H9 (cell line): ENCODE results near the gene HBS1L. TPM values are rescaled to one million over a fixed set of nuclear protein-coding genes. Genes with fewer than 3 reads are reported as not detected.

Source experiments
- DNase-seq: peaks from one replicate; pipeline ENCODE4 v3.0.0-alpha.2; 2017
- H2AFZ ChIP-seq: one replicate; pipeline ENCODE4 v1.6.1; 2013; ENCODE audit warnings: mild to moderate bottlenecking, low read length, control low read depth, moderate library complexity
- H2AK5ac ChIP-seq: 2 replicates; pipeline ENCODE4 v1.6.1; 2013; ENCODE audit warnings: low read length, control low read depth, mixed read lengths; ENCODE audit not compliant: insufficient read length
- H2BK120ac ChIP-seq: one replicate; pipeline ENCODE4 v1.6.1; 2013; ENCODE audit warnings: low read depth, mild to moderate bottlenecking, low read length, control low read depth, inconsistent platforms; ENCODE audit not compliant: poor library complexity, severe bottlenecking
- H2BK12ac ChIP-seq: 2 replicates; pipeline ENCODE4 v1.6.1; 2013; ENCODE audit warnings: low read length, control low read depth, mixed read lengths, low read depth; ENCODE audit not compliant: insufficient read length
- H2BK15ac ChIP-seq: 2 replicates; pipeline ENCODE4 v1.6.1; 2013; ENCODE audit warnings: low read depth, low read length, control low read depth
- H2BK20ac ChIP-seq: one replicate; pipeline ENCODE4 v1.6.1; 2013; ENCODE audit warnings: low read depth, mild to moderate bottlenecking, low read length, control low read depth, inconsistent platforms; ENCODE audit not compliant: poor library complexity, severe bottlenecking
- H2BK5ac ChIP-seq: 2 replicates; pipeline ENCODE4 v1.6.1; 2013; ENCODE audit warnings: low read length, control low read depth, mixed read lengths; ENCODE audit not compliant: insufficient read length
- H3K14ac ChIP-seq: 2 replicates; pipeline ENCODE4 v1.6.1; 2013; ENCODE audit warnings: low read length, control low read depth; ENCODE audit not compliant: insufficient read depth
- H3K18ac ChIP-seq: 2 replicates; pipeline ENCODE4 v1.6.1; 2013; ENCODE audit warnings: low read depth, mild to moderate bottlenecking, mixed read lengths, low read length, control low read depth; ENCODE audit not compliant: insufficient read length
- H3K23ac ChIP-seq: 2 replicates; pipeline ENCODE4 v1.6.1; 2013; ENCODE audit warnings: low read length, control low read depth, mixed read lengths, low read depth; ENCODE audit not compliant: insufficient read length
- H3K23me2 ChIP-seq: 2 replicates; pipeline ENCODE4 v1.6.1; 2013; ENCODE audit warnings: low read depth, mild to moderate bottlenecking, mixed read lengths, low read length, control low read depth; ENCODE audit not compliant: insufficient read length, poor library complexity, severe bottlenecking
- H3K27ac ChIP-seq: 2 replicates; pipeline ENCODE4 v1.5.1; 2013; ENCODE audit warnings: low read length, control low read depth, mixed read lengths, low read depth; ENCODE audit not compliant: insufficient read length
- H3K27me3 ChIP-seq: 2 replicates; pipeline ENCODE4 v1.6.1; 2013; ENCODE audit warnings: low read length, control low read depth, inconsistent platforms; ENCODE audit not compliant: insufficient read depth
- H3K4ac ChIP-seq: 2 replicates; pipeline ENCODE4 v1.6.1; 2013; ENCODE audit warnings: low read depth, mild to moderate bottlenecking, control low read depth, inconsistent platforms, low read length, moderate library complexity
- H3K4me1 ChIP-seq: 2 replicates; pipeline ENCODE4 v1.6.1; 2013; ENCODE audit warnings: low read length, control low read depth, inconsistent platforms; ENCODE audit not compliant: insufficient read depth
- H3K4me2 ChIP-seq: 2 replicates; pipeline ENCODE4 v1.6.1; 2013; ENCODE audit warnings: low read length, control low read depth, mixed read lengths; ENCODE audit not compliant: insufficient read length, insufficient read depth
- H3K56ac ChIP-seq: 2 replicates; pipeline ENCODE4 v1.6.1; 2013; ENCODE audit warnings: low read depth, mild to moderate bottlenecking, mixed read lengths, low read length, control low read depth; ENCODE audit not compliant: insufficient read length
- H3K79me1 ChIP-seq: 2 replicates; pipeline ENCODE4 v1.6.1; 2013; ENCODE audit warnings: low read depth, mild to moderate bottlenecking, moderate library complexity, low read length, control low read depth, inconsistent platforms; ENCODE audit not compliant: insufficient read depth, poor library complexity, severe bottlenecking
- H3K79me2 ChIP-seq: 2 replicates; pipeline ENCODE4 v1.6.1; 2013; ENCODE audit warnings: low read length, control low read depth, inconsistent platforms; ENCODE audit not compliant: insufficient read depth
- H3K9ac ChIP-seq: 2 replicates; pipeline ENCODE4 v1.6.1; 2013; ENCODE audit warnings: low read length, control low read depth, mixed read lengths; ENCODE audit not compliant: insufficient read length; ENCODE audit errors: extremely low read depth
- H3K9me3 ChIP-seq: one replicate; pipeline ENCODE4 v1.6.1; 2013; ENCODE audit warnings: low read depth, low read length, inconsistent platforms; ENCODE audit not compliant: control insufficient read depth
- H3T11ph ChIP-seq: one replicate; pipeline ENCODE4 v1.6.1; 2013; ENCODE audit warnings: mild to moderate bottlenecking, low read length, control low read depth, inconsistent platforms
- H4K20me1 ChIP-seq: one replicate; pipeline ENCODE4 v1.6.1; 2013; ENCODE audit not compliant: control insufficient read depth, insufficient read length, insufficient read depth
- H4K5ac ChIP-seq: 2 replicates; pipeline ENCODE4 v1.6.1; 2013; ENCODE audit warnings: low read depth, mild to moderate bottlenecking, mixed read lengths, low read length, control low read depth; ENCODE audit not compliant: insufficient read length
- H4K8ac ChIP-seq: replicated peaks from 2 replicates; pipeline ENCODE4 v1.6.1; 2013; ENCODE audit warnings: low read length, control low read depth, mixed read lengths, low read depth; ENCODE audit not compliant: insufficient read length
- H4K91ac ChIP-seq: 2 replicates; pipeline ENCODE4 v1.6.1; 2013; ENCODE audit warnings: low read depth, mild to moderate bottlenecking, moderate library complexity, mixed read lengths, low read length, control low read depth; ENCODE audit not compliant: insufficient read length
- H3K27ac Mint-ChIP-seq, 3 experiments: 2 replicates in 2 of 3; 3 replicates in 1 of 3; pipeline ENCODE4 v1.8.0; 2020 to 2021; ENCODE audit warnings: mixed read lengths in 3 of 3, mild to moderate bottlenecking in 1 of 3, moderate library complexity in 1 of 3
- H3K27me3 Mint-ChIP-seq: 2 replicates; pipeline ENCODE4 v1.8.0; 2021; ENCODE audit warnings: low read depth, mild to moderate bottlenecking, moderate library complexity, mixed read lengths
- H3K36me3 Mint-ChIP-seq, 3 experiments: 2 replicates in 2 of 3; 3 replicates in 1 of 3; pipeline ENCODE4 v1.8.0; 2020 to 2021; ENCODE audit warnings: low read depth in 3 of 3, mixed read lengths in 3 of 3; ENCODE audit not compliant: insufficient read depth in 1 of 3
- H3K4me1 Mint-ChIP-seq, 2 experiments: 2 replicates each; pipeline ENCODE4 v1.8.0; 2020; ENCODE audit warnings: mixed read lengths in 2 of 2
- H3K4me3 Mint-ChIP-seq, 2 experiments: 2 replicates in 1 of 2; 3 replicates in 1 of 2; pipeline ENCODE4 v1.8.0; 2020 to 2021; ENCODE audit warnings: mild to moderate bottlenecking in 2 of 2, mixed read lengths in 2 of 2, moderate library complexity in 1 of 2
- H3K9me3 Mint-ChIP-seq, 2 experiments: 2 replicates in 1 of 2; 3 replicates in 1 of 2; pipeline ENCODE4 v1.8.0; 2020; ENCODE audit warnings: mild to moderate bottlenecking in 2 of 2, mixed read lengths in 2 of 2, moderate library complexity in 1 of 2
- WGBS: extraction: QIAGEN DNeasy Blood & Tissue Kit; methylation state at CpG from one replicate; pipeline ENCODE4 v1.1.7; 2013; ENCODE audit warnings: missing lambda C conversion rate, low lambda C conversion rate, mixed read lengths; ENCODE audit not compliant: insufficient read length; ENCODE audit errors: extremely low coverage; 5-methylcytosine and 5-hydroxymethylcytosine counted together
- total RNA-seq: library from RNA; stranded (reverse); gene quantifications from 2 replicates; pipeline ENCODE4 v1.2.1, GENCODE V29; 2021
- TF ChIP-seq, protein P1 (sequence below): fragments of 200-600 bp; sonication (generic); conservative IDR thresholded peaks from 3 replicates; pipeline ENCODE4 v1.8.0; 2021; ENCODE audit warnings: antibody characterized with exemption, mild to moderate bottlenecking

The HBS1L gene
- total RNA-seq, 1 experiment from 2014 or later = 110 TPM

DNA sequence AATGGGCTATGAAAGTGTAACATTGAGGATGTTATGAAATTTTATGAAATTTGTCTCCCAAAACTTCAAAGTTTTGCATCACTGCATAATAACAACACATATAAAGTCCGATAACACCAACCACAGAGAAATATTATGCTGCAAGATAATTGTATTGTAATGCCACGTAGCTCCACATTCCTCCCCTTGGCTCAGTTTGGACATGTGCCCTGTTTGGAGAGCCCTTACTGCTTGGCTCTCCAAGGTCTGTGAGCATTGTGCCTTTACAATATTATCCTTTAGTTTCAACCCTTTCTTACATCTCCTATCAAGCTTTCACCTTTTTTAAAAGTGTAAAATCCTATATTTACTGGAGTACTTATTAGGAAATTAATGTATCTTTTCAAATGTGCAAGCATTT lies 10.8 kb downstream of the HBS1L start:
- H3K79me1 ChIP-seq = no peaks in the 10 kb centered on the region
- H4K20me1 ChIP-seq = no peaks in the 10 kb centered on the region
- H3K27ac ChIP-seq = no peak overlapping the region
- H2AK5ac ChIP-seq = no peak overlapping the region
- no peak overlapping the region for H3K4me2 ChIP-seq
- H4K91ac ChIP-seq = no peak overlapping the region
- H2AFZ ChIP-seq = no peak overlapping the region
- no peak overlapping the region for H4K5ac ChIP-seq
- H4K8ac ChIP-seq = no peak overlapping the region
- H3K4ac ChIP-seq = no peak overlapping the region
- H3K23me2 ChIP-seq = no peaks in the 10 kb centered on the region
- TF ChIP-seq, protein P1, sequence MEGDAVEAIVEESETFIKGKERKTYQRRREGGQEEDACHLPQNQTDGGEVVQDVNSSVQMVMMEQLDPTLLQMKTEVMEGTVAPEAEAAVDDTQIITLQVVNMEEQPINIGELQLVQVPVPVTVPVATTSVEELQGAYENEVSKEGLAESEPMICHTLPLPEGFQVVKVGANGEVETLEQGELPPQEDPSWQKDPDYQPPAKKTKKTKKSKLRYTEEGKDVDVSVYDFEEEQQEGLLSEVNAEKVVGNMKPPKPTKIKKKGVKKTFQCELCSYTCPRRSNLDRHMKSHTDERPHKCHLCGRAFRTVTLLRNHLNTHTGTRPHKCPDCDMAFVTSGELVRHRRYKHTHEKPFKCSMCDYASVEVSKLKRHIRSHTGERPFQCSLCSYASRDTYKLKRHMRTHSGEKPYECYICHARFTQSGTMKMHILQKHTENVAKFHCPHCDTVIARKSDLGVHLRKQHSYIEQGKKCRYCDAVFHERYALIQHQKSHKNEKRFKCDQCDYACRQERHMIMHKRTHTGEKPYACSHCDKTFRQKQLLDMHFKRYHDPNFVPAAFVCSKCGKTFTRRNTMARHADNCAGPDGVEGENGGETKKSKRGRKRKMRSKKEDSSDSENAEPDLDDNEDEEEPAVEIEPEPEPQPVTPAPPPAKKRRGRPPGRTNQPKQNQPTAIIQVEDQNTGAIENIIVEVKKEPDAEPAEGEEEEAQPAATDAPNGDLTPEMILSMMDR = no peak
- H3T11ph ChIP-seq = no peak overlapping the region
- no CpG with 5 or more reads among the region's 2 CpGs for WGBS
- H3K36me3 Mint-ChIP-seq = peaks cover 2 to 27% (median 25%) of the 10 kb centered on the region in 3 experiments; a peak in 5 of 7 replicates
- H3K27ac Mint-ChIP-seq = no peak overlapping the region
- H3K9me3 ChIP-seq = no peaks in the 10 kb centered on the region
- no peaks in the 10 kb centered on the region for H3K27me3 ChIP-seq
- no peak overlapping the region for H2BK120ac ChIP-seq
- no peak overlapping the region for H3K4me3 Mint-ChIP-seq
- no peak for DNase-seq
- no peak overlapping the region for H2BK15ac ChIP-seq
- no peak overlapping the region for H3K56ac ChIP-seq
- H3K4me1 ChIP-seq = no peaks in the 10 kb centered on the region
- no peak overlapping the region for H2BK5ac ChIP-seq
- no peak overlapping the region for H2BK20ac ChIP-seq
- H2BK12ac ChIP-seq = no peak overlapping the region
- H3K23ac ChIP-seq = no peak overlapping the region
- no peaks in the 10 kb centered on the region for H3K9me3 Mint-ChIP-seq
- peaks cover 4% of the 10 kb centered on the region; the same call in 1 of the 2 replicates for H3K79me2 ChIP-seq
- no peaks in the 10 kb centered on the region for H3K4me1 Mint-ChIP-seq
- no peaks in the 10 kb centered on the region for H3K27me3 Mint-ChIP-seq
- H3K9ac ChIP-seq = no peak overlapping the region
- no peak overlapping the region for H3K18ac ChIP-seq
- H3K14ac ChIP-seq = no peak overlapping the region
